Measurements from ENCODE around the gene VWCE.

Gene VWCE

GRCh38 chr11:61333550-61334433 lies 38.7 kb upstream of the VWCE start:
- no peak for DNase-seq (ENCODE audit: low read depth)
- TF ChIP-seq CTCF (IDR thresholded peaks at IDR 0.05; ENCODE audit: control insufficient read depth, insufficient read depth, low read depth, low read length, missing control alignments), result no peak
- H3K4me3 ChIP-seq (ENCODE audit: control insufficient read depth, low read depth, low read length), result peak overlapping the region; percentile 87

- peak; percentile 33 for DNase-seq (ENCODE audit: low read depth)
- peak within 1 kb of the TSS; percentile 87 for H3K4me3 ChIP-seq (ENCODE audit: control insufficient read depth, low read depth, low read length)
- no peak for TF ChIP-seq CTCF (IDR thresholded peaks at IDR 0.05; ENCODE audit: control insufficient read depth, insufficient read depth, low read depth, low read length, missing control alignments)
These were observed 37.9 kb upstream of the VWCE start, which contains the start of the genes DDB1 and TKFC for GRCh38 chr11:61332797-61333549. TSS of gene DDB1 (minus strand) at chr11:61333105. CDS start at chr11:61332968, 137 bp downstream. TSS of gene TKFC (plus strand) at chr11:61333228. CDS start at chr11:61334729, 1,501 bp downstream.

- DNase-seq (ENCODE audit: low read depth), result no peak
These were observed 37.2 kb upstream of the VWCE start for GRCh38 chr11:61332281-61332796.

GRCh38 chr11:61331651-61332050 lies 36.5 kb upstream of the VWCE start:
- H3K4me3 ChIP-seq (ENCODE audit: control insufficient read depth, low read depth, low read length), result peak overlapping the region; percentile 87
- TF ChIP-seq CTCF (IDR thresholded peaks at IDR 0.05; ENCODE audit: control insufficient read depth, insufficient read depth, low read depth, low read length, missing control alignments), result no peak
- DNase-seq (ENCODE audit: low read depth), result no peak

More at GRCh38 chr11:61332281-61332796, 37.2 kb upstream of the VWCE start:
- peak overlapping the region; percentile 87 for H3K4me3 ChIP-seq (ENCODE audit: control insufficient read depth, low read depth, low read length)
- TF ChIP-seq CTCF (IDR thresholded peaks at IDR 0.05; ENCODE audit: control insufficient read depth, insufficient read depth, low read depth, low read length, missing control alignments), result no peak

- no peak for DNase-seq (ENCODE audit: low read depth)
- no peak overlapping the region for H3K4me3 ChIP-seq (ENCODE audit: control insufficient read depth, low read depth, low read length)
- TF ChIP-seq CTCF (IDR thresholded peaks at IDR 0.05; ENCODE audit: control insufficient read depth, insufficient read depth, low read depth, low read length, missing control alignments), result no peak
These were observed 34.8 kb upstream of the VWCE start for GRCh38 chr11:61329871-61330270.

- no peak for TF ChIP-seq CTCF (IDR thresholded peaks at IDR 0.05; ENCODE audit: control insufficient read depth, insufficient read depth, low read depth, low read length, missing control alignments)
- no peak for DNase-seq (ENCODE audit: low read depth)
These were observed 33.2 kb upstream of the VWCE start for GRCh38 chr11:61328351-61328750.

More at GRCh38 chr11:61328351-61328750, 33.2 kb upstream of the VWCE start:
- no peak overlapping the region for H3K4me3 ChIP-seq (ENCODE audit: control insufficient read depth, low read depth, low read length)

Data from AG09309 (cell line).